ENCODE data around the gene C19orf81.
A peak's percentile ranks its signal among the peaks of the same experiment; 100 is the strongest.

DNA sequence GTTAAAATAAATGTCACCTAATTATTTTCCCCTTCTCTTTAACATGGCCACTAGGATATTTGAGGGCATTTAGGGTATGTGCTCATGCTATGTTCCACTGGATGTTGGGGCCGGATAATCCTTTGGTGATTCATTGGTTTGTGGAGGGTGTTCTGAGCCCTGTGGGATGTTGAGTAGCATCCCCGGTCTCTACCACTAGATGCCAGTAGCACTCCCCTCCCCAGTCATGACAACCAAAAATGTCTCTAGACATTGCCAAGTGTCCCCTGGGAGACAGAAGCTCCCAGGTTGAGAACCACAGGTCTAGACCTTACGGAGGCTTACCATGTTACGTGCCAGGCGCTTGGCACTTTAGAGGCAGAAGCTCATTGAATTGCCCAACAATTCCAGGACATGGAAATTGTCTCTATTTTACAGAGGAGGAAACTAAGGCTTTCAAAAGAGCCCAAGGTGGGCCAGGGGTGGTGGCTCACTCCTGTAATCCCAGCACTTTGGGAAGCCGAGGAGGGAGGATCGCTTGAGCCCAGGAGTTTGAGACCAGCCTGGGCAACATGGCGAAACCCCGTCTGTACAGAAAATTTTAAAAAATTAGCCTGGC, 56.3 kb downstream of the C19orf81 start:
- TF ChIP-seq, protein P1, sequence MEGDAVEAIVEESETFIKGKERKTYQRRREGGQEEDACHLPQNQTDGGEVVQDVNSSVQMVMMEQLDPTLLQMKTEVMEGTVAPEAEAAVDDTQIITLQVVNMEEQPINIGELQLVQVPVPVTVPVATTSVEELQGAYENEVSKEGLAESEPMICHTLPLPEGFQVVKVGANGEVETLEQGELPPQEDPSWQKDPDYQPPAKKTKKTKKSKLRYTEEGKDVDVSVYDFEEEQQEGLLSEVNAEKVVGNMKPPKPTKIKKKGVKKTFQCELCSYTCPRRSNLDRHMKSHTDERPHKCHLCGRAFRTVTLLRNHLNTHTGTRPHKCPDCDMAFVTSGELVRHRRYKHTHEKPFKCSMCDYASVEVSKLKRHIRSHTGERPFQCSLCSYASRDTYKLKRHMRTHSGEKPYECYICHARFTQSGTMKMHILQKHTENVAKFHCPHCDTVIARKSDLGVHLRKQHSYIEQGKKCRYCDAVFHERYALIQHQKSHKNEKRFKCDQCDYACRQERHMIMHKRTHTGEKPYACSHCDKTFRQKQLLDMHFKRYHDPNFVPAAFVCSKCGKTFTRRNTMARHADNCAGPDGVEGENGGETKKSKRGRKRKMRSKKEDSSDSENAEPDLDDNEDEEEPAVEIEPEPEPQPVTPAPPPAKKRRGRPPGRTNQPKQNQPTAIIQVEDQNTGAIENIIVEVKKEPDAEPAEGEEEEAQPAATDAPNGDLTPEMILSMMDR (IDR thresholded peaks at IDR 0.05), result peak in 5 of 6 experiments; percentile 20 to 38 (median 22)
- TF ChIP-seq POLR2A (IDR thresholded peaks at IDR 0.05) (no peak), POLR2AphosphoS5 (IDR thresholded peaks at IDR 0.05) (no peak), EP300 (IDR thresholded peaks at IDR 0.05) (no peak)

All from upper lobe of left lung (tissue), 4 donors.